ENCODE results near the gene FAM222B.
A peak's percentile ranks its signal among the peaks of the same experiment; 100 is the strongest.

The FAM222B gene

GRCh38 chr17:28712032-28712704, 130.4 kb downstream of the FAM222B start:
- no peak for DNase-seq (ENCODE audit: low read depth)

DNA sequence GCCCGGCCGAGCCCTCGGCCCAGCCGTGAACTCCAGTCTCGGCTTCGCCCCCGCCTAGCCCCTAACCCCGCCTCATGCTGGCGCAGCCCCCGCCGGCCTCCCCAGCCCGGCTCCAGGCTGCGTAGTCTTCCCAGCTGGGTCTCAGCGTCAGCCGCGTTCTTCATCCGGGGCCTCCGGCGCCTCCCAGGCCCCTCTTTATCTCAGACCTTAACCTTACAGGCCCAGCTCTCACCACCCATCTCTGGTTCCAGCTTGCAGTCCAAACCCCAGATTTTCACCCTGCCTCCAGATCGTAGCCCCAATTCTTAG, 130.9 kb downstream of the FAM222B start, which contains the start of gene PROCA1:
PROCA1 (minus strand) TSS at position 166 of the 309 bp plus-strand sequence. CDS start 228 bp downstream, outside the sequence.
- no peak for DNase-seq (ENCODE audit: low read depth)

DNA sequence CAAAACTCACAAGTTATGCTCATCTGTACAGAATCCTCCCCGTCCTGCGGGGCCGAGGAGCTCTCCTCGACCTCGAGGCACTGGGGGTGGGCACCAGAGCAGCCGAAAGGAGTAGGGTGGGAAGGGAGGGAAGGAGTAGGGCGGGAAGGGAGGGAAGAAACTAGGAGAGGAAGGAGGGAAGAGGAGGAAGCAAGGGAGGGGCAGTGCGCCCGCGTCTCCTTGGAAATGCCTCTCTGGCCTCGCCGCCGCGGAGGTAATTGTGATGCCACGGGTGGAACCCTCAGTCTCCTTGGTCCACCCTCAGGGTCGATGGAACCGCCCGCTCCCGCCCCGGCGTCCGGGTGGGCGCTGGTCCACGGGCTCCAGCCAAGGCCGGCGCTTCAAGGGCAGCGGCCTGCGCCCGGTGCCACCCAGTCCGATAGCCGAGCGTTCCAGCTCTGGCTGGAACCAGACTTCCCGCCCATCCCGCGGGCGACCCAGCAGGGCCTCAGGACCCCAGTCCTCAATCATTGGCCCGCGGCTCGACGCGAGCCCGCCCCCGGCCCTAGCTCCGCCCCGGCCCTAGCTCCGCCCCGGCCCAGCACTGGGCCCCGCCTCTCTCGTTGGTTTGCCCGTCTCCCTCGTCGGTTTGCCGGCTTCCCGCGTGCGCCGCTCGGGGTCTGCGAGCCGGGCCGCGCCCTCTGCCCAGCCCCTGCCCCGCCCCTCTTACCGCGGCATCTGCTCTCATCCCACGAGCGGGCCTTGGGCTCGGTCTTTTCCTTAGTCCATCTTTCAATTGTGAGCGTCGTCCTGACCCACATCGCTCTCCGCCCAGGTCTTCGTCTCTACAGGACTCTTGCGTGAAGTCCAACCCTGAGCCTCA, 131.5 kb downstream of the FAM222B start:
- DNase-seq (ENCODE audit: low read depth), result peak; percentile 91

DNA sequence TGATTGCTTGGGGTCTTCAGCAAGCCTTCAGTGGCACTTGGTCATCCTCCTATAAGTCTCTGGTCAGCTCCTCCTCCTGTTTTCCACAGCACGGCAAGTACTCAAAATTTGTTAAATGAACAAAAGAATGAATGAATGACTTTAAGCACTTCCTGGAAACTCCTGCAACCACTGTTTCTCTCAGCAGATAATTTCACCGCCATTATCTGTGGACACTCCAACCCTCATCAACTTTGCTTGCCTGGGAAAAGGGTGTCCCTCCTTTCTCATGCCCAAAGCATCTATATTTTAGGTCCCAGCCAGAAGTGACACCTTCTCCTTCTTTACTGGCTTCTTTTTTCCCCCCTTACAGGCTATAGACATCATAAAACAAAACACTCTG, 135.3 kb downstream of the FAM222B start:
- DNase-seq (ENCODE audit: low read depth), result no peak

DNA sequence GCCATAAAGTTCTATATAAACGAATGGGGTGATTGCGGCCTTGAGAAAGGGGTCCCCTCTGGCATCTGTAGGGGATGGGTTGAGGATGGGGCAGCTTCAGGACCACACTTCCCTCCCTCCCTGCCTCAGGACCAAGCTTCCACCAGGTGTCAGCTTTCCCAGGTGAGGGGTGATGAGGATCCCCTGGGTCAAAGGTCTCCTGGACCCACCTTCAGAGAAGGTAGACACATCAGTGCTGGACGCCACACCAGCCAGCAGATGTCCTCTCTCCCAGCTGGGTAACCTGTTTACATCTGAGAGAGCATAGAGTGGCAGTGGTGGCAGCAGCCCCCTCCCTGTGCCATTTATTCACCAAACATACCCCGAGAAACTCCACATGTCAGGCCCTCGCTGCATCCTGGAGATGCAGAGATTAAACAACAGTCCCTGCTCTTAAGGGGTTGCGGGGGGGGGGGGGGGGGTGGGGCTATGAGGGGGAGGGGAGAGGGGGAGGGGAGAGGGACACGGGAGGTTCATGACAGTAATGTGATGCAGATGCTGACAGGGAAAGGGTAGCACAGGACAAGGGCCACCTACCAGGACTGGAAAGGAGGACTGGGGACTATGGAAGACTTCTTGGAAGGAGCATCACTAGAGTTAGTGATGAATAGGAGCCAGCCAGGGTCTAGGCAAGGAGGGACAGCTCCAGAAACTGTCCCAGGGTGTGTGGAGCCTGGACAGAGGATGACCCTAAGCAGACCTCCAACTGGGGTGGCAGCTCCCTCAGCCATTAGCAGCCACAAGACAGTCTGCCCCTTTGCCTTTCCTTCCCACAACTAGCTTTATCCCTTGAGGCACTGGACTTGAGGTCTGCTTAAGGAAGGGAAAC, 135.9 kb downstream of the FAM222B start:
- DNase-seq (ENCODE audit: low read depth), result no peak
